Middle frontal gyrus (tissue), 1 donor: ENCODE measurements around the gene TBC1D22B.
"Not testable (repeated sequence)": the region's sequence is repeated elsewhere in the genome, so short reads cannot be mapped to it uniquely, and the experiment has no call there.

Experiments
- DNase-seq: peaks from one replicate; pipeline ENCODE4 v3.0.0-alpha.2; 2015; ENCODE audit warnings: low spot score; ENCODE audit errors: extremely low spot score

Gene TBC1D22B

GRCh38 chr6:37265860-37266259 is 8.3 kb downstream of the TBC1D22B start:
- DNase-seq, result no peak

GRCh38 chr6:37269105-37269504 is 11.5 kb downstream of the TBC1D22B start:
- no peak for DNase-seq

DNA sequence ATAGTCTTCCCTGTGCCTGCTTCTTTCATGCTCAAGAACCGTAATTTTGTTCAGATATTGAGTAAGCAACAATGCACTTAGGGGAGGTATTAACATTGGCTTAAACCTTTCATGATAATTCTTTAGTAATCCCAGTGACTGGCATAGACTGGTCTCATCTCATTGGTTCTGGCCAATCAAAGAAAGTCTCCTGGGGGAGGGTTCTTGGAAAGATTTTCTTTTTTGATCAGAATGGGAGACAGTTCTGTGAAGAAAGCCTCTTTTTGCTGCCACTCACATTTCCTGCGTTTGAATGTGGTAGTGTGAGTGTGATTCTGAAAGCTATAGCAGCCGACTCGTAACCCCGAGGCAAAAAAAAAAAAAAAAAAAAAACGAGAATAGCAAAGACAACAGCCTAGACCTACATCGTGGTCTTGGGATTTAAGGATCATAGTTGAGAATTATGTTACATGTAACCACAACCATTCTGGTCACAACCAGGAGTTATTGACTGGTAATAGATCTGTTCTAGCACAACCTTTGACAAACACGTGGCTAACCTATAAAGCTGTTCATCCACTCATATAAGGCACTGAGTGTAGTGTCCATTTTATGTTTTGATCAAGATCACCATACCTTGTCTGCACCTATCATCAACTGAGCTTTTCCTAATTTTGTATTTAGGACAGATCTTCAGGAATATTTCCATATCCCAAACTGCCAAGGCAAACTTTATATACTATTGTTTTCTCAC is 15.4 kb downstream of the TBC1D22B start:
- DNase-seq, result no peak

DNA sequence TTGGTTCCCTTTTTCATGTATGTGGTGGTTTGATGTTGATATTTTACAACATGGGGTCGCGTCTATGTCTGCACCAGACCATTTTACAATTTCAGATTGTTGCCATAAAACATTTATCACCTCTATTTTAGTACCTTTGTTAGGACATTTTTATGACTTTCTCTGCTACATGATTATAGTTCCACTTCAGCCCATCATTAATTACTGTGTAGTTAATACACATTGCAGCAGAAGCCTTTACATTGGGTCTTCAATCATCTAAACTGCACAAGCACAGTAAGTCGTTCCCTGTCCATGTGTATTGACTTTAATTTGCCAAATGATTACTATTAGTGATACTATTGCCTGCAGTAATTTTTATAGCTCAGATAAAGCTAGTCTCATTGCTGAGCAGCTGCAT is 16.1 kb downstream of the TBC1D22B start:
- DNase-seq, result no peak

- DNase-seq, result no peak
Observed at GRCh38 chr6:37275350-37275749, 17.8 kb downstream of the TBC1D22B start.

GRCh38 chr6:37277001-37277409 is 19.4 kb downstream of the TBC1D22B start:
- DNase-seq, result no peak

GRCh38 chr6:37279366-37280134 is 22.0 kb downstream of the TBC1D22B start:
- DNase-seq, result no peak

DNA sequence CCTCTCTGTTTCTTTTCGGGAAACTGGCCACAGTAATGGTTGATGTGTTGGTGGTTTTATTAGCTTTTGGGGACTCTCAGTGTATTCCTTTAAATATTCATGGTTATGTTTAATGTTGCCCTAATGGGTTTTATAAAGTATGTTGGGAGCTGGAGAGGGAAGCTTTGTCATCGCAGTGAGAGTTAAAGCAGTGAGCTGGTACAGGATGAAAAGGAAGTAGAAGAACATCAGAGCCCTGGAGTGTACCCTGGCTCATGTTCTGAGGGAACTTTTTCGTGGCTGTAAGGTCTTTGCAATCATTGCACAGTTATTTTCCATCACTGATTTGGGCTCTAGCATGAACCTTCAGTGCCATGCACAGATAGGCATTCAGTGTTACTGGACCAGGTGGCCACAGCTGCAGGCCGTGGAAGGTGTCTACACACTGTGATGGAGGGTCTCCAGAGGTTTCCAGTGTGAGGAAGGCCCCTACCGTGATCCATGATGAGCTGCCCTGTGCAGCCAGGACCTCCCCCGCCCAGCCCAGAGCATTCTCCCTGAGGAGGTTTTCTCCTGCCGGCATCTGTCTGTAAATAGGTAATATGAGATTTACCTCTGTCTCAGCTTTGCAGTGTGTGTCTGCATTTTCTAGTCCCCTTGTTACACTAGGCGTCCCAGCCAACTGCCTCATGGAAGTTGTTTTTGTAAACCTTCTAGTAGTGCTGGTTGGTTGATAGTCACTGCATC is 22.8 kb downstream of the TBC1D22B start:
- no peak for DNase-seq

- no peak for DNase-seq
Observed at GRCh38 chr6:37282371-37282770, 24.8 kb downstream of the TBC1D22B start.

GRCh38 chr6:37283268-37283667 is 25.7 kb downstream of the TBC1D22B start:
- DNase-seq, result no peak

DNA sequence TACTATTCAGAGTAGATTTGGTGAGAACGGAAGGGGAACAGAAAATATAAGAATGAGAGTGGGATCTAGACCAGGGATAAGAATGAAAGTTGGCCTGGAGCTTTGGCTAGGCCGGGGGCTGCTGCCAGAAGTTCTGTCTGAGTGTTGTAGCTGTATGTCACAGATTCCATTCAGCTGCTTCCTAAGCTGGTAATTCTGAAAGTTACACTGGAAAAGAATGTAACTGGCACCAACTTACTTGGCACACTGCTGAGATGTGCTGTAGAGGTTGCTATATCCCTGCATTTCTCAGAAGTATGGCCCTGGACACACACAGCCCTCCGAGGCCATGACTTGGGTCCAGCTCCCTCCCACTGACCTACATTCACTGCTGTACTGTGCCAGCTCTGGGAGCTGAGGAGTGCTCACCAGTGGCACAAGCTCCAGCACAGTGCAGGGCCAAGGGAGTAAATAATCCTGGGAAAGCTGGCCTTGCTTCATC is 26.1 kb downstream of the TBC1D22B start:
- DNase-seq, result peak; percentile 4

DNA sequence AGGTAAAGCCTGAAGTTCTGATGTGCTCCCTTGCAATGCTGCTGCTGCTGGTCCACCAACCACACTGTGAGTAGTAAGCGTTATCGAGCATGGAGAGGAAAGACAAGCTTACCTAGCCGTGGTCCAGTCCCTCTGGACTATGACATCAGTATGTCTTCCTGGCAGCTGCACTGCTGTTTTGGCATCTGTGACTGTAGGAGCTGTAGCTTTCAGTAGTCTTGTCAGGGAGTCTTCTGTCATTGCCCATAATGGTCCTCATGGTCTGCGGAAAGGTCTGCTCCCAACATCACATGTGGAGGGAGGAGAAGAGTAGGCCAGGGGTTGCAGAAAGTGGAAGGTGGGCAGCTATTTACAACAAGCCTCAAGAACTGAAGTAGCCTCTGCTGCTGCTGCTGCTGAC is 27.2 kb downstream of the TBC1D22B start:
- no peak for DNase-seq

GRCh38 chr6:37285861-37286311 is 28.3 kb downstream of the TBC1D22B start:
- no peak for DNase-seq

- DNase-seq, result no peak
Observed at GRCh38 chr6:37287519-37288157, 30.1 kb downstream of the TBC1D22B start.

DNA sequence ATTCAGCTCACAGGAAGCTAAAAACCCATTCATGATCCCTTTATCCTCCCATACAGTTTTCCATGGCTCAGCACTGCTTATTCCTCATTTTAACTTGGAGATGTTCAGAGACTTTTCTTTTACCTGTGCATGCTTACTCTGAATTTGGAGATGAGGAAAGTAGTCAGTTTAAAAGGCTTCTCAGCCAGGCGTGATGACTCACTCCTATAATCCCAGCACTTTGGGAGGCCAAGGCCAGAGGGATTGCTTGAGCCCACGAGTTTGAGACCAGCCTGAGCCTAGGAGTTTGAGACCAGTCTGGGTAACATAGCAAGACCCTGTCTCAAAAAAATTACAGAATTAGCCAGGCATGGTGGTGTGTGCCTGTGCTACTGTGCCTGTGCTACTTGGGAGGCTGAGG is 30.7 kb downstream of the TBC1D22B start:
- no peak for DNase-seq

DNA sequence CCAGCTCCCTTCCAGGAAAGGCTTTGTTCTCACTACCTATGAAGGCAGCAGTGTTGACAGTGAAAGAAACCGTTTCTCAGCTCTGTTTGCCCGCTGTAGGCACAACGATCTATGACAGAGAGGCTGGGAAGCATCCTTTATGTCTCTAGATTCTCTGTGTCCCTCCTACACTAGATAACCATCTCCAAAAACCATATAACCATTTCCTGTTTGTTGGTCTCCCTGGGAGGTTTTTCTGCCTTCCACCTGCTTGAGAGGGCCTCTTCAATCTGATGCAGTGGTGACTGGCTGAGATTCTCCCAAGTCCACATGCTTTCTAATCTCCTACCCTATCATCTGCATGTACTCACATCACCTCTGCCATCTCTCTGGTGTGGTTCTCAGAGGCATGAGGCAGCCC is 32.4 kb downstream of the TBC1D22B start:
- no peak for DNase-seq

DNA sequence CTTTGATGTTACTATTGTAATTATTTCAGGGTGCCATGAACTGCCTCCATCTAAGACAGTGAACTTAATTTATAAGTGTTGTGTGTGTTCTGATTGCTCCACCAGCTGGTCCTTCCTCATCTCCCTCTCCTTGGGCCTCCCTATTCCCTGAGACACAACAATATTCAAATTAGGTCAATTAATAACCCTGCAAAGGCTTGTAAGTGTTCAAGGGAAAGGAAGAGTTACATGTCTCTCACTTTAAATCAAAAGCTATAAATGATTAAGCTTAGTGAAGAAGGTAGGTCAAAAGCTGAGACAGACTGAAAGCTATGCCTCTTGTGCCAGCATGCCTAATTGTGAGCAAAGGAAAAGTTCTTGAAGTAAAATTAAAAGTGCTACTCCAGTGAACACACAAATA is 35.9 kb downstream of the TBC1D22B start:
- no peak for DNase-seq

DNA sequence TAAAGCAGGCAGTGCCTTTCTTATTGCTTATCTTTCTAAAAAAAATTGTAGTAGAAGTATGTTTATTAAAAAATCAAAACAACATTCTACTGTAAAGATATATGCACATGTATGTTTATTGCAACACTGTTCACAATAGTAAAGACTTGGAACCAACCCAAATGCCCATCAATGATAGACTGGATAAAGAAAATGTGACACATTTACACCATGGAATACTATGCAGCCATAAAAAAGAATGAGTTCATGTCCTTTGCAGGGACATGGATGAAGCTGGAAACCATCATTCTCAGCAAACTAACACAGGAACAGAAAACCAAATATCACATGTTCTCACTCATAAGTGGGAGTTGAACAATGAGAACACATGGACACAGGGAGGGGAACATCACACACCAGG is 40.1 kb downstream of the TBC1D22B start:
- not testable (repeated sequence) for DNase-seq

DNA sequence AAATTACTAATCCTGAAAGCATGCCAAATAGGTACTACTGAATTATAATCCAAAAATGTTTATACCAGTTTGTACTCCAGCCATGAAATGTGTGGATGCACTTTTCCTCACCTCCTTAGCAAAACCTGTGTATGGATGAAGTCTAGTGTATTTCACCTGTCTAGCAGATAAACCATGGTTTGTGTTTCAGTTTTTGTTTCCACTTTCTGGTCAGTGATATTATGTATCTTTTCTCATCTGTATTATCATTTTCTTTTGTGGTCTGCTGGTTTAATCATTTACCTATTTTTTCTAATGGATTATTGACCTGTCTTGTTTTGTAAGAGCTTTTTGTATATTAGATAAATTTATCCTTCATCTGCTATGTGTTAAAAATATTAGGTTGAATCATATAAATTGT is 41.4 kb downstream of the TBC1D22B start:
- DNase-seq, result no peak

DNA sequence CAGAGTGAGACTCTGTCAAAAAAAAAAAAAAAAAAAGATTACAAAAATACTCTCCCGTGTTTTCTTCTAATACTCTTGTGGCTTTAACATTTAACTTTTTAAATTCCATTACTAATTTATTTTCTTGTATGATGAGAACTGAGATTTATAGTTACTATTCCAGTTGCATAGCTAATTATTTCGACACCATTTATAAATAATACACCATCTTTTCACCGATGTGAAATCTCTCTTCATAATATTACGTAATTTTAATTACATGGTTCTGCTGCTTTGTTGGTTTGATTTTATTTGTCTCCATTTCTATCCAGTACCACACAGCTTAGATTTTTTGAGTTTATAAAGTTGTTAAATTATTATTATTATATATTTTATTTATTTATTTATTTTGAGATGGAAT is 42.4 kb downstream of the TBC1D22B start:
- no peak for DNase-seq

DNA sequence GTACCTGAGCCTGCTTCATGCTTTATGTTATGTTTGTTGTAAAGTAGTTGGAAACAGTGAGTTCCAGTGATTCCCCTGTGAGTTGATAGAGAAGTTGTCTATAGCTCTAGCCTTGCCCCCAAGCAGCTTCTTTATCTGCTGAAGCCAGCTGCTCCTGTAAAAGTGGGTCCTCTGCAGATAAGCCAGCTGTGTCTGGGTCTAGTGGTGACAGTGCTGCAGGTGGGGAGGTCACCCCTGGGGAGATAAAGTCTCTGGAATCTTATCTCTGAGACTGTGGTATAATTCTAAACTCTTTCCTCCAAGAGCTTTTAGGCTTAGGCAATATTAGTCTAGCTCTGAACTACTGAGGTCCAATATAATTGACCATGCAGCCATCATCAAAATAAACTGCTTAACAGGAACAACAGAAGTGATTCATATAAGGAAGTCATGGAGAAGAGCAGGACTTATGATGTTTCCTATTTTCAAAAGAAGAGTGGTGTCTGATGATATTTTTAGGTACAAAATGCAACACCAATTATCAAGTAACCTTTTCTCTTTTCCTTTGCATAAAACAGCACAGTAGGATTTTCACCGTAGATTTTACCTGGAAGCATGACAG is 44.6 kb downstream of the TBC1D22B start:
- no peak for DNase-seq
